ENCODE data around the gene CD86.

DNA sequence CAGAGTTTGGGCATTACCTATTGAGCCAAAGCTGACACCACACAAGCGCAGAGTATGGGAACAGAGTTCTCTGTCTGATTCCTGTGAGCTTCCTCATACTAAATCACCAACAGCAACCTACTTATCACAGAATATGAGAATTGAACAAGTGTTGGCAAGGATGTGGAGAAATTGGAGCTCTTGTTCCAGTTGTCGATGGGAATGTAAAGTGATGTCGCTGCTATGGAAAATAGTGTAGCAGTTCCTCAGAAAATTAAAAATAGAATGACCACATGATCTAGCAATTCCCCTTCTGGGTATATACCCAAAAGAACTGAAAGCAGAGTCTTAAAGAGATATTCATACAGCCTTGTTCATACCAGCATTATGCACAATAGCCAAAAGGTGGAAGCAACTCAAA lies 33.4 kb downstream of the CD86 start:
- no peak for TF ChIP-seq CTCF (IDR thresholded peaks at IDR 0.05)
- TF ChIP-seq POLR2A (IDR thresholded peaks at IDR 0.05) = no peak
